ENCODE results near the gene PSME3IP1.

Gene PSME3IP1

DNA sequence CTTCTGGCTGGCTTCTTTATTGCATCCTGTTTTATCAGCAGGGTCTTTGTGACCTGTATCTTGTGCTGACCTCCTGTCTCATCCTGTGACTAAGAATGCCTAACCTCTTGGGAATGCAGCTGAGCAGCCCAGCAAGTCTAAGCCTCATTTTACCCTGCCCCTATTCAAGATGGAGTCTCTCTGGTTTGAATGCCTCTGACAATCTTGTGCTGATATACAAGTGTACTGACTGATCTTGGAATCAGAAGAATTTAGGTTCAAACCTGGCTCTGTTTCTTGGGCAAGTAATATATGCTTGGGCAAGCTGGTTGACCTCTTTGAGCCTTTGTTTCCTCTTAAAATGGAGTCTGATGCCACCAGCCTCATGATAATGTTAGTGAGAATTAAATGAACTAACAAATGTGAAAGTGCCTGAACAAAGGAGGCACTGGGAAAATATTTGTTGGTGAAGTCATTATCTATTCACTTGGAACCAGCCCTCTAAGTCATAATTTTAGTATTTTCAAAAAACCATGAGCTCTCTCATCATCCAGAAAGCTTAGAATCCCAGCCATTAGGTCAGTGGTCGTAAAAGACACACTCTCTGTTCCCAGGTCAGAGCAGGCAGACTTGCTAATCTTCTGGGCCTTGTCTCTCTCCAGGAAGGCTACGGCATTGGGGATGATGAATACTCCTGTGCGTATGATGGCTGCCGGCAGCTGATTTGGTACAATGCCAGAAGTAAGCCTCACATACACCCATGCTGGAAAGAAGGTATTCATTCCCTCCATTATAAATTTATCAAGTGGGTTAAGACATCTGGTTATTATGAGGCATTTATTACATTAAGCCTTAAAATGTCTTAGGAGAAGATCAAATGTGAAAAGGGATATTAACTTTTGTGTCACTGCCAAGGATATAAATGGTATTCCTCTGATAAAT is 41.1 kb upstream of the PSME3IP1 start:
- no peaks in the 10 kb centered on the region for H3K9me3 ChIP-seq (ENCODE audit: insufficient read depth, low read length)
- H3K9ac ChIP-seq (ENCODE audit: insufficient read length, low read depth): no peak overlapping the region

DNA sequence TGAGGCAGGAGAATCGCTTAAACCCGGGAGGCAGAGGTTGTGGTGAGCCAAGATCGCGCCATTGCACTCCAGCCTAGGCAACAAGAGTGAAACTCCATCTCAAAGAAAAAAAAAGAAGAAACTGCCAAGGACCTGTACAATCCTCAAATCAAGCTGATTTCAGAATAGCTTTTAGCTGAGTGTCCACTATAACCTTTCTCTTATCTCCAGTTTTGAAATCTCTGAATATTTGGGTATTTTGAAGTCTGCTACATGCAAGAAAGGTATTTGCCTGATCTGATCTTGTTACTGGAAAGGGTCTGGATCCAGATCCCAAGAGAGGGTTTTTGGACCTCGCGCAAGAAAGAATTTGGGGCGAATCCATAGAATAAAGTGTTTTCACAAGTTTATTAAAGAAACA is 40.1 kb upstream of the PSME3IP1 start:
- H3K36me3 ChIP-seq (ENCODE audit: insufficient read depth, insufficient read length, low read length): peaks cover 77% of the 10 kb centered on the region
- no peaks in the 10 kb centered on the region for H3K27me3 ChIP-seq (ENCODE audit: insufficient read depth, insufficient read length)
- H3K9ac ChIP-seq (ENCODE audit: insufficient read length, low read depth): no peak overlapping the region
- no peaks in the 10 kb centered on the region for H3K4me1 ChIP-seq (ENCODE audit: insufficient read depth, insufficient read length)
- H3K4me3 ChIP-seq (ENCODE audit: insufficient read length, low read depth): no peak overlapping the region
- no peak for TF ChIP-seq YY1 (IDR thresholded peaks at IDR 0.05; ENCODE audit: insufficient read depth, insufficient read length)
- TF ChIP-seq SUZ12 (IDR thresholded peaks at IDR 0.05; ENCODE audit: extremely low read depth, insufficient read depth, insufficient read length): no peak
- TF ChIP-seq ZNF274 (IDR thresholded peaks at IDR 0.05; ENCODE audit: low read depth, low read length): no peak
- no peak for DNase-seq (ENCODE audit: low read depth, low spot score)
- no peaks in the 10 kb centered on the region for H3K9me3 ChIP-seq (ENCODE audit: insufficient read depth, low read length)

More for the DNA sequence above, 41.1 kb upstream of the PSME3IP1 start:
- Histone ChIP-seq H3K4me3 (ENCODE audit: insufficient read length, low read depth) (no peak overlapping the region), H3K36me3 (ENCODE audit: insufficient read depth, insufficient read length, low read length) (peaks cover 77% of the 10 kb centered on the region), H3K27me3 (ENCODE audit: insufficient read depth, insufficient read length) (no peaks in the 10 kb centered on the region), H3K4me1 (ENCODE audit: insufficient read depth, insufficient read length) (no peaks in the 10 kb centered on the region)
- no peak for DNase-seq (ENCODE audit: low read depth, low spot score)
- TF ChIP-seq ZNF274 (IDR thresholded peaks at IDR 0.05; ENCODE audit: low read depth, low read length): no peak

DNA sequence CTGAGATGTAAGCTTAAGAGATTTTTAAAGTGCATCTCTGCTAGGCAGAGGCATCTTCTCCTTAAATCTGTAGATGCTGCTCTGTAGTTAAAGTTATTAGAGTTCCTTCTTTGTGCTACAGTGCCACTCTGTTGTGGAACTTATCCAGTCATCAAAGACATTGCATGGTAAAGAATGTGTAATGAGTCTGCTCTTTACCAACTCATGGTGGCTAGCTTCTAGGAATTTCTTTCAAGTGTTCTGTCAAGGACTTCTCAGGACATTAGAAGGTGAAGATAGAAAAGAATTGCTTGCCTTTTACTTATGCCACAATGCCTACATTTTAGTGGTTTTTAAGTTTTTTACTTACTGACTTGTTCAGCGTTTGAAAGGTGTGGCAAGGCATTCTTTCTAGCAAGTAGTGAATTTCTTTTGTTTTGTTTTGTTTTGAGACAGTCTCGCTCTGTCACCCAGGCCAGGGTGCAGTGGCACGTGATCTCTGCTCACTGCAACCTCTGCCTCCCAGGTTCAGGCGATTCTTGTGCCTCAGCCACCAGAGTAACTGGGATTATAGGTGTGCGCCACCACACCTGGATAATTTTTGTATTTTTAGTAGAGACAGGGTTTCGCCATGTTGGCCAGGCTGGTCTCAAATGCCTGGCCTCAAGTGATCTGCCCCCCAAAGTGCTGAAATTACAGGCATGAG is 39.0 kb upstream of the PSME3IP1 start:
- DNase-seq (ENCODE audit: low read depth, low spot score): no peak
- H3K4me3 ChIP-seq (ENCODE audit: insufficient read length, low read depth): no peak overlapping the region
- H3K4me1 ChIP-seq (ENCODE audit: insufficient read depth, insufficient read length): no peaks in the 10 kb centered on the region
- H3K36me3 ChIP-seq (ENCODE audit: insufficient read depth, insufficient read length, low read length): peaks cover 75% of the 10 kb centered on the region
- H3K9ac ChIP-seq (ENCODE audit: insufficient read length, low read depth): no peak overlapping the region
- TF ChIP-seq ZNF274 (IDR thresholded peaks at IDR 0.05; ENCODE audit: low read depth, low read length): no peak
- no peak for TF ChIP-seq SUZ12 (IDR thresholded peaks at IDR 0.05; ENCODE audit: extremely low read depth, insufficient read depth, insufficient read length)
- TF ChIP-seq YY1 (IDR thresholded peaks at IDR 0.05; ENCODE audit: insufficient read depth, insufficient read length): no peak
- H3K27me3 ChIP-seq (ENCODE audit: insufficient read depth, insufficient read length): no peaks in the 10 kb centered on the region
- H3K9me3 ChIP-seq (ENCODE audit: insufficient read depth, low read length): no peaks in the 10 kb centered on the region

DNA sequence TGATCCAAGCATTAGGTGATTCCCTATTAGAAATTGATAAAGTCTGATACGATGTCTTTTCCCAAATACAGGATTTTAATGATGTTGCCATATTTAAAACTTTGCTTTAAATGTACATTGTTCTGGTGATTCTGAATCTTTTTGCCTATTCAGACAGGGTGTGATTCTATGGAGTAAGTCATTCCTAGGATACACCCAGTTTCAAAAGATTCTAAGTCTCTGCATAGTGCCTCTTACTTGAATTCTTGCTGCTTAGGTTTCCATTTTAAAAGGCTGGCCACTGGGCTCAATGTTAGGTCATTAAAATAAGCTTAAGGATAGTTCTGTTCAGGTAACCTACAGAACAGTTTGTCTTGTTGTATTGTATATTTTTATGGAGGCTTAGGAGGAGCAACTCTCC is 37.2 kb upstream of the PSME3IP1 start:
- Histone ChIP-seq H3K36me3 (ENCODE audit: insufficient read depth, insufficient read length, low read length) (peaks cover 78% of the 10 kb centered on the region), H3K27me3 (ENCODE audit: insufficient read depth, insufficient read length) (no peaks in the 10 kb centered on the region), H3K9ac (ENCODE audit: insufficient read length, low read depth) (no peak overlapping the region), H3K9me3 (ENCODE audit: insufficient read depth, low read length) (peaks cover 4% of the 10 kb centered on the region), H3K4me3 (ENCODE audit: insufficient read length, low read depth) (no peak overlapping the region), H3K4me1 (ENCODE audit: insufficient read depth, insufficient read length) (no peaks in the 10 kb centered on the region)
- DNase-seq (ENCODE audit: low read depth, low spot score): no peak
- TF ChIP-seq SUZ12 (IDR thresholded peaks at IDR 0.05; ENCODE audit: extremely low read depth, insufficient read depth, insufficient read length): no peak
- no peak for TF ChIP-seq YY1 (IDR thresholded peaks at IDR 0.05; ENCODE audit: insufficient read depth, insufficient read length)
- TF ChIP-seq ZNF274 (IDR thresholded peaks at IDR 0.05; ENCODE audit: low read depth, low read length): no peak

DNA sequence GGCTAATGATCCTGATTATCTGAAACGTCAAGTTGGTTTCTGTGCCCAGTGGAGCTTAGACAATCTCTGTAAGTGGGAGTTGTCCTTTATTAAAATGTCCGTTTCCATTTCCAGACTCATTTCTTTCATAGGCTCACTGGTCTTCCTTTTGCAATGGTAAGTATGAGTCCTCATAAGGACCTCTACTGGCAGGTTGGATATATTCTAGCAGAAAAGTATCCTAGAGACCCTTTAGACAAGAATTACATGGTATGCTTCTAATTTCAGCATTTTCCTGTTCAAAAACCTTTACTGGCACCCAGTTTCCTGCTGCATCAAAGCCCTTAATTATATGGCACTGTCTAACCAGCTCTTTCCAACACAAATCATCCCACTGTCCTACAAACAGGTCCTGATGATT is 31.1 kb upstream of the PSME3IP1 start:
- DNase-seq (ENCODE audit: low read depth, low spot score): no peak
- no peaks in the 10 kb centered on the region for H3K4me1 ChIP-seq (ENCODE audit: insufficient read depth, insufficient read length)
- H3K27me3 ChIP-seq (ENCODE audit: insufficient read depth, insufficient read length): no peaks in the 10 kb centered on the region
- TF ChIP-seq SUZ12 (IDR thresholded peaks at IDR 0.05; ENCODE audit: extremely low read depth, insufficient read depth, insufficient read length) (no peak), ZNF274 (IDR thresholded peaks at IDR 0.05; ENCODE audit: low read depth, low read length) (peak; percentile 85)
- peaks cover 90% of the 10 kb centered on the region for H3K36me3 ChIP-seq (ENCODE audit: insufficient read depth, insufficient read length, low read length)
- H3K9ac ChIP-seq (ENCODE audit: insufficient read length, low read depth): no peak overlapping the region
- H3K4me3 ChIP-seq (ENCODE audit: insufficient read length, low read depth): no peak overlapping the region
- H3K9me3 ChIP-seq (ENCODE audit: insufficient read depth, low read length): peaks cover 48% of the 10 kb centered on the region

DNA sequence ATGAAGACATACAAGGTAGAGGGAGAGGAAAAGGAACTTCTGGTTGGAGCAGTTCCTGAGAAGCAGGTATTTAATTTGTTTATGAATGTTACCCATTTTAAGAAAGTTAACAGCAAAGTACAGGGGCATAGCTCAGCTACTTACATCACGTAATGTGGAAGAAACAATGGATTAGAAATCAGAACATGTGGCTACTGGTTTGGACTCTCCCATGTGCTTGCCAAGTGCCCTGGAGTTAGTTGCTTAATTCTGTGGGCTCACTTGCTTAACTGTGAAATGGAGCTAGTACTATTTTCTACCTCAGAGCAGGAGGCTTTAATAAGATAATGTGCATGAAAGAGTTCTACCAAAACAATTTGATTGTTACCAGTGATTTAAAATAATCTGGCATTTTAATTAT is 27.6 kb upstream of the PSME3IP1 start:
- Histone ChIP-seq H3K4me1 (ENCODE audit: insufficient read depth, insufficient read length) (no peaks in the 10 kb centered on the region), H3K36me3 (ENCODE audit: insufficient read depth, insufficient read length, low read length) (peaks cover 98% of the 10 kb centered on the region), H3K9me3 (ENCODE audit: insufficient read depth, low read length) (peaks cover 48% of the 10 kb centered on the region), H3K27me3 (ENCODE audit: insufficient read depth, insufficient read length) (no peaks in the 10 kb centered on the region), H3K4me3 (ENCODE audit: insufficient read length, low read depth) (no peak overlapping the region), H3K9ac (ENCODE audit: insufficient read length, low read depth) (no peak overlapping the region)
- DNase-seq (ENCODE audit: low read depth, low spot score): no peak
- TF ChIP-seq ZNF274 (IDR thresholded peaks at IDR 0.05; ENCODE audit: low read depth, low read length): no peak
- no peak for TF ChIP-seq SUZ12 (IDR thresholded peaks at IDR 0.05; ENCODE audit: extremely low read depth, insufficient read depth, insufficient read length)
- no peak for TF ChIP-seq YY1 (IDR thresholded peaks at IDR 0.05; ENCODE audit: insufficient read depth, insufficient read length)

DNA sequence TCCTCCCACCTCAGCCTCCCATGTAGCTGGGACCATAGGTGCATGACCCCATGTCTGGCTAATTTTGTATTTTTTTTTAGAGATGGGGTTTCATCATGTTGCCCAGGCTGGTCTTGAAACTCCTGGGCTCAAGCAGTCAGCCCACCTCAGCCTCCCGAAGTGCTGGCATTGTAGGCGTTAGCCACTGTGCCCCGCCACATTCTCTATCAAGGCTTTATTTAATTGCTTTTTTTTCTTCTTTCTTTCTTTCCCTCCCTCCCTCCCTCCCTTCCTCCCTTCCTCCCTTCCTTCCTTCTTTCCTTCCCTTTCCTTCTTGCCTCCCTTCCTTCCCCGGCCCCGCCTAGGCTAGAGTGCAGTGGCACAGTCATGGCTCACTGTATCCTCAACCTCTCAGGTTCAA is 23.9 kb upstream of the PSME3IP1 start:
- no peaks in the 10 kb centered on the region for H3K4me1 ChIP-seq (ENCODE audit: insufficient read depth, insufficient read length)
- H3K4me3 ChIP-seq (ENCODE audit: insufficient read length, low read depth): no peak overlapping the region
- no peak overlapping the region for H3K9ac ChIP-seq (ENCODE audit: insufficient read length, low read depth)
- H3K27me3 ChIP-seq (ENCODE audit: insufficient read depth, insufficient read length): no peaks in the 10 kb centered on the region
- peaks cover 11% of the 10 kb centered on the region for H3K9me3 ChIP-seq (ENCODE audit: insufficient read depth, low read length)
- no peak for DNase-seq (ENCODE audit: low read depth, low spot score)
- H3K36me3 ChIP-seq (ENCODE audit: insufficient read depth, insufficient read length, low read length): peaks cover 95% of the 10 kb centered on the region
- TF ChIP-seq YY1 (IDR thresholded peaks at IDR 0.05; ENCODE audit: insufficient read depth, insufficient read length) (no peak), SUZ12 (IDR thresholded peaks at IDR 0.05; ENCODE audit: extremely low read depth, insufficient read depth, insufficient read length) (no peak), ZNF274 (IDR thresholded peaks at IDR 0.05; ENCODE audit: low read depth, low read length) (no peak)

All from NT2/D1 (cell line).